H1 (cell line): Measurements from ENCODE around the gene TMPRSS4. TPM values are rescaled to one million over a fixed set of nuclear protein-coding genes. Genes with fewer than 3 reads are reported as not detected.

Experiments
- CTCF ChIA-PET: fragments of 300-600 bp; sonication (Branson Sonifier 250); formaldehyde crosslinking; loops from one replicate; lab custom pipeline; 2021; ENCODE audit not compliant: partially characterized antibody; lab: Charles Lee
- POLR2A ChIA-PET: fragments of 300-600 bp; sonication (Branson Sonifier 250); formaldehyde crosslinking; loops from one replicate; lab custom pipeline; 2021; ENCODE audit warnings: inconsistent platforms; ENCODE audit not compliant: partially characterized antibody; lab: Charles Lee
- DNase-seq, 2 experiments: peaks; one replicate each; pipeline versions ENCODE4 v3.0.0 to v3.0.0-alpha.2; 2010 to 2022; ENCODE audit warnings: low spot score in 2 of 2, low read depth in 1 of 2, mixed read lengths in 1 of 2
- FAIRE-seq: peaks from 2 replicates; lab custom pipeline; 2011; peaks lifted over from hg19 to GRCh38; lab: Jason Lieb, UNC
- H2AFZ ChIP-seq: 2 replicates; pipeline ENCODE4 v1.8.1; 2012; ENCODE audit warnings: low read length, inconsistent platforms
- H2AK5ac ChIP-seq: 2 replicates; pipeline ENCODE4 v1.6.1; 2013; ENCODE audit warnings: low read depth, low read length
- H2BK120ac ChIP-seq: replicated peaks from 2 replicates; pipeline ENCODE3; 2013; ENCODE audit warnings: low read depth, low read length, inconsistent platforms
- H2BK12ac ChIP-seq: 2 replicates; pipeline ENCODE4 v1.6.1; 2013; ENCODE audit warnings: low read depth, low read length
- H2BK15ac ChIP-seq: 2 replicates; pipeline ENCODE4 v1.6.1; 2013; ENCODE audit warnings: low read length
- H2BK20ac ChIP-seq: 2 replicates; pipeline ENCODE4 v1.6.1; 2013; ENCODE audit warnings: low read length
- H2BK5ac ChIP-seq: 2 replicates; pipeline ENCODE4 v1.6.1; 2013; ENCODE audit warnings: low read depth, low read length
- H3K14ac ChIP-seq: 2 replicates; pipeline ENCODE4 v1.6.1; 2013; ENCODE audit warnings: inconsistent platforms; ENCODE audit not compliant: insufficient read length
- H3K18ac ChIP-seq: 2 replicates; pipeline ENCODE4 v1.6.1; 2013; ENCODE audit warnings: low read length; ENCODE audit errors: extremely low read depth
- H3K23ac ChIP-seq: 2 replicates; pipeline ENCODE4 v1.6.1; 2013; ENCODE audit warnings: inconsistent platforms; ENCODE audit not compliant: insufficient read length
- H3K23me2 ChIP-seq: 2 replicates; pipeline ENCODE4 v1.6.1; 2013; ENCODE audit warnings: low read depth, low read length
- H3K27ac ChIP-seq: 2 replicates; pipeline ENCODE4 v1.6.1; 2011; ENCODE audit warnings: low read depth, low read length, inconsistent platforms
- H3K27me3 ChIP-seq, 4 experiments: replicated peaks in 1 of 4; 1 replicate in 1 of 4; 2 replicates in 3 of 4; pipeline versions ENCODE4 v1.6.1 to v1.8.1; 2011 to 2013; ENCODE audit warnings: low read length in 3 of 4, mild to moderate bottlenecking in 3 of 4, inconsistent platforms in 2 of 4, mixed read lengths in 2 of 4, moderate library complexity in 1 of 4; ENCODE audit not compliant: control insufficient read depth in 3 of 4, insufficient read depth in 3 of 4; ENCODE audit errors: extremely low read depth in 1 of 4
- H3K36me3 ChIP-seq, 4 experiments: 2 replicates each; pipeline versions ENCODE4 v1.6.1 to v1.8.1; 2011 to 2013; ENCODE audit warnings: mild to moderate bottlenecking in 4 of 4, low read length in 3 of 4, moderate library complexity in 2 of 4, control low read depth in 1 of 4, inconsistent platforms in 1 of 4; ENCODE audit not compliant: insufficient read depth in 4 of 4, control insufficient read depth in 2 of 4
- H3K4ac ChIP-seq: replicated peaks from 2 replicates; pipeline ENCODE3; 2013; ENCODE audit warnings: low read length, low read depth, mixed read lengths, inconsistent platforms; ENCODE audit not compliant: insufficient read length
- H3K4me1 ChIP-seq, 4 experiments: replicated peaks in 1 of 4; 1 replicate in 1 of 4; 2 replicates in 3 of 4; pipeline versions ENCODE4 v1.6.1 to v1.8.1; 2011 to 2013; ENCODE audit warnings: low read length in 3 of 4, inconsistent platforms in 2 of 4, mixed read lengths in 1 of 4; ENCODE audit not compliant: insufficient read depth in 4 of 4, control insufficient read depth in 3 of 4
- H3K4me2 ChIP-seq, 2 experiments: 2 replicates each; pipeline versions ENCODE4 v1.6.1 to v1.8.1; 2011 to 2013; ENCODE audit warnings: low read depth in 2 of 2, low read length in 2 of 2, control low read depth in 1 of 2, inconsistent platforms in 1 of 2, mild to moderate bottlenecking in 1 of 2; ENCODE audit not compliant: insufficient read depth in 1 of 2
- H3K4me3 ChIP-seq, 4 experiments: fragments of 200-600, 300-600 bp in 1 of 4; sonication (generic), shearing (Covaris generic), sonication (Bioruptor Twin) in 1 of 4; 2 replicates each; pipeline versions ENCODE4 v1.5.1 to v1.8.1; 2011 to 2016; ENCODE audit warnings: low read length in 4 of 4, low read depth in 3 of 4, control low read depth in 2 of 4, inconsistent platforms in 2 of 4, mild to moderate bottlenecking in 2 of 4, mixed read lengths in 1 of 4, moderate library complexity in 1 of 4; ENCODE audit not compliant: insufficient read depth in 2 of 4; ENCODE audit errors: extremely low read depth in 1 of 4
- H3K56ac ChIP-seq: replicated peaks from 2 replicates; pipeline ENCODE3; 2013; ENCODE audit warnings: low read depth, mild to moderate bottlenecking, mixed read lengths, low read length, inconsistent platforms; ENCODE audit not compliant: insufficient read length
- H3K79me1 ChIP-seq: 2 replicates; pipeline ENCODE4 v1.6.1; 2013; ENCODE audit warnings: low read depth, low read length, control low read depth
- H3K79me2 ChIP-seq, 2 experiments: 2 replicates each; pipeline versions ENCODE4 v1.6.1 to v1.8.1; 2012 to 2013; ENCODE audit warnings: low read length in 2 of 2, mild to moderate bottlenecking in 2 of 2, inconsistent platforms in 1 of 2; ENCODE audit not compliant: insufficient read depth in 2 of 2, control insufficient read depth in 1 of 2
- H3K9ac ChIP-seq, 4 experiments: replicated peaks in 1 of 4; 1 replicate in 1 of 4; 2 replicates in 3 of 4; pipeline versions ENCODE4 v1.6.1 to v1.8.1; 2011 to 2013; ENCODE audit warnings: low read depth in 3 of 4, low read length in 3 of 4, control low read depth in 2 of 4, mild to moderate bottlenecking in 2 of 4, moderate library complexity in 2 of 4, inconsistent platforms in 1 of 4; ENCODE audit errors: extremely low read depth in 1 of 4
- H3K9me3 ChIP-seq, 2 experiments: 2 replicates each; pipeline versions ENCODE4 v1.6.1 to v1.8.1; 2012 to 2013; ENCODE audit warnings: mild to moderate bottlenecking in 2 of 2, moderate library complexity in 2 of 2, control low read depth in 1 of 2, inconsistent platforms in 1 of 2, low read depth in 1 of 2, low read length in 1 of 2, mixed read lengths in 1 of 2; ENCODE audit not compliant: insufficient read depth in 2 of 2
- H4K20me1 ChIP-seq, 2 experiments: replicated peaks in 1 of 2; 2 replicates each; pipeline versions ENCODE3 to v1.8.1; 2011 to 2013; ENCODE audit warnings: inconsistent platforms in 2 of 2, low read length in 2 of 2, mild to moderate bottlenecking in 1 of 2; ENCODE audit not compliant: insufficient read depth in 2 of 2, control insufficient read depth in 1 of 2
- H4K5ac ChIP-seq: 2 replicates; pipeline ENCODE4 v1.6.1; 2013; ENCODE audit warnings: low read length, low read depth, mixed read lengths, inconsistent platforms; ENCODE audit not compliant: insufficient read length
- H4K8ac ChIP-seq: 2 replicates; pipeline ENCODE4 v1.8.0; 2013; ENCODE audit warnings: mild to moderate bottlenecking, moderate library complexity, low read length, inconsistent platforms; ENCODE audit not compliant: insufficient read depth; ENCODE audit errors: extremely low read depth
- H4K91ac ChIP-seq: replicated peaks from 2 replicates; pipeline ENCODE3; 2013; ENCODE audit warnings: low read length, mixed read lengths, inconsistent platforms; ENCODE audit not compliant: insufficient read length
- CEBPB ChIP-seq: IDR thresholded peaks from 2 replicates; pipeline ENCODE4 v1.6.1; 2012; ENCODE audit warnings: low read depth, low read length
- SP2 ChIP-seq: IDR thresholded peaks from 2 replicates; pipeline ENCODE4 v1.6.1; 2012; ENCODE audit warnings: mild to moderate bottlenecking, low read length, inconsistent platforms
- WGBS, 2 experiments: shearing (Covaris generic) in 1 of 2; methylation state at CpG; one replicate each; pipeline versions ENCODE4 v1.1.6 to v1.1.7; 2013 to 2015; ENCODE audit warnings: low lambda C conversion rate in 2 of 2, mixed read lengths in 2 of 2, inconsistent platforms in 1 of 2, low coverage in 1 of 2, missing lambda C conversion rate in 1 of 2; ENCODE audit not compliant: insufficient replicate concordance in 2 of 2, insufficient coverage in 1 of 2, insufficient read length in 1 of 2; ENCODE audit errors: extremely low coverage in 1 of 2, missing lambda C conversion rate in 1 of 2; 5-methylcytosine and 5-hydroxymethylcytosine counted together
- polyA plus RNA-seq, 7 experiments: library from polyadenylated mRNA; depleted of rRNA in 3 of 7; stranded (reverse) in 5 of 7; unstranded in 2 of 7; fragments of >200 nt in 5 of 7; fragments of 200-250 nt in 2 of 7; gene quantifications; 1 replicate in 5 of 7; 2 replicates in 1 of 7; 4 replicates in 1 of 7; pipeline versions ENCODE4 v1.2.1 to v1.2.3, GENCODE V29; 2011 to 2013; ENCODE audit warnings: missing spikeins in 2 of 7, mixed read lengths in 2 of 7
- total RNA-seq: library from RNA; stranded (reverse); fragmentation: NEBNext Ultra II Directional; extraction: Animal tissue kit (Norgen Biotek cat#: 25700); gene quantifications from 2 replicates; pipeline ENCODE4 v1.2.1, GENCODE V29; 2021

The TMPRSS4 gene
- total and polyA plus RNA-seq, 2 of the 8 experiments (the other 6 are each of a cell fraction or from before 2014, with no cell fraction given), result 0.11 to 0.58 TPM

DNA sequence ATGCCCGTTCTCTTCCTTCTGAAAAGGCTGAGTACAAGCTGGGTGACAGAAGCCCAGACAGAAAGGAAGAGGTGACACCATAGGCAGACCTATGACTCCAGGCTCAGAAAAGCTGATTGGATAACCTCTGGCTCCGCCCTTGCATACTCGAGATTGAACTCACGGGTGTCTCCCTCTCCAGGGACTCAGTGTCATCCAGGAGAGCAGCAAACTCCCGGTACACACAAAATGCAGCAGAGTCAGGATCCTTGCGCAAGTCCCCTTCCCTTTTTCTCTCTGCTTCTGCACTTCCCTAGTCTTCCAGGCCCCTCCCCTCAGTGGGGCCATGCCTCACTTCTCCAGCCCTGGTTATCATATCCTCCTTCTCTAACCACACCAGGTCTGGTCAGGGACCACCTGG lies 65.9 kb downstream of the TMPRSS4 start:
- Histone ChIP-seq H4K5ac (no peak overlapping the region), H3K9me3 (no peaks in the 10 kb centered on the region), H3K23ac (no peak overlapping the region), H3K23me2 (no peaks in the 10 kb centered on the region), H2BK12ac (no peak overlapping the region), H4K8ac (no peak overlapping the region), H2BK20ac (no peak overlapping the region), H3K79me1 (no peaks in the 10 kb centered on the region), H3K18ac (no peak overlapping the region), H3K4me2 (peak overlapping the region in 1 of 2 experiments; percentile 41; a peak in 2 of 4 replicates), H3K56ac (no peak overlapping the region), H3K4me1 (peaks cover 0 to 7% (median 2%) of the 10 kb centered on the region in 4 experiments; a peak in 2 of 7 replicates), H3K27ac (no peak overlapping the region), H4K20me1 (peaks cover 0 to 3% of the 10 kb centered on the region in 2 experiments), H2BK5ac (no peak overlapping the region), H3K79me2 (no peaks in the 10 kb centered on the region), H4K91ac (no peak overlapping the region), H3K9ac (no peak overlapping the region), H3K27me3 (peaks cover 0 to 25% (median 11%) of the 10 kb centered on the region in 4 experiments; a peak in 6 of 7 replicates), H2BK120ac (no peak overlapping the region), H3K4me3 (peak overlapping the region in 1 of 4 experiments; percentile 15; a peak in 1 of 8 replicates), H2AK5ac (no peak overlapping the region), H3K4ac (no peak overlapping the region), H2BK15ac (no peak overlapping the region), H3K14ac (no peak overlapping the region), H2AFZ (no peak overlapping the region), H3K36me3 (no peaks in the 10 kb centered on the region)
- WGBS, 2 experiments, result 49% methylated on average over 6 of the region's 6 CpGs; no CpG with 5 or more reads in 1 of the 2 experiments
- FAIRE-seq (no peak), DNase-seq (no peak)
- no peak for TF ChIP-seq SP2
- TF ChIP-seq CEBPB, result 0 out of 2 replicates have a peak, but pooled peaks have one; percentile 15
- ChIA-PET CTCF (interaction anchor here (1.2 to 12.7 kb wide), 9 partner anchors 10 to 328 kb away, joined by 3 to 245 read pairs (median 10); partner anchors contain the start of gene SCN4B), POLR2A (no interaction called here)
